NOMO-1 (cell line): ENCODE results near the gene INIP.

Experiments
- DNase-seq, 2 experiments: peaks; one replicate each; lab custom pipeline; 2025; ENCODE audit not compliant: unreplicated experiment in 2 of 2; lab: John Stamatoyannopoulos, UW

Gene INIP, protein sequence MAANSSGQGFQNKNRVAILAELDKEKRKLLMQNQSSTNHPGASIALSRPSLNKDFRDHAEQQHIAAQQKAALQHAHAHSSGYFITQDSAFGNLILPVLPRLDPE

DNA sequence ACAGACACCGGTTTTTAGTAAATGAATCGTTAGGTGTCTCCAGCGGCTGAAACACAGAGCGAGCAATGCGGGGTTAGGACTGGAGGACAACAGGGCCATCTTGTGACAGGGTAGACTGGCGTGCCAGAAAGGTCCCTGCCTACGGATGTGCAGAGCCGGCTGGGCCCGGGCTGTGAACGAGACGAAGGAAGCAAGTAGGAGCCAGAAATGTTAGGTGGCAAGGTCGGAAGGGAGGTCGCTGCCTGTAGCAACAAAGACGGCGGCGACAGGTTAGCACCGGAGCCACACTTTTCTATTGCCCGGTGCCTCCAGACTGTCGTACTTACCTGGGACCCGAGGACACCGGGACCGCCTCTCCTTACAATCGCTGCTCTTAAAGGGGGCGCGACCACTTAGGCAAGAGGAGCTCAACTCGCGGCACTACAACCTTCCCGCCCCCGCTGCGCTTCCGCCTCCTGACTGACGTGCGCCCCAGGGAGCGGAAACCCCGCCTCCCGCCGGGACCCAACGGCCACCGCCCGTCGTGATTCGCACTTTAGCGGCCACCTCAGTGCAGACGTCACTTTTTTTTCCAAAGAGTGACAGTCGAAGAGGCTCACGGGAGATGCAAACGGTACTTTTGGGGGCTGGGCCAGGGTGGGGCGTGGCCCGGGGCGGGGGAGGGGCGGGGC, at the start of gene INIP:
INIP (minus strand) TSS at position 457 of the 671 bp plus-strand sequence. CDS start 1,632 bp downstream, outside the sequence.
- DNase-seq = peak; percentile 96 to 97

DNA sequence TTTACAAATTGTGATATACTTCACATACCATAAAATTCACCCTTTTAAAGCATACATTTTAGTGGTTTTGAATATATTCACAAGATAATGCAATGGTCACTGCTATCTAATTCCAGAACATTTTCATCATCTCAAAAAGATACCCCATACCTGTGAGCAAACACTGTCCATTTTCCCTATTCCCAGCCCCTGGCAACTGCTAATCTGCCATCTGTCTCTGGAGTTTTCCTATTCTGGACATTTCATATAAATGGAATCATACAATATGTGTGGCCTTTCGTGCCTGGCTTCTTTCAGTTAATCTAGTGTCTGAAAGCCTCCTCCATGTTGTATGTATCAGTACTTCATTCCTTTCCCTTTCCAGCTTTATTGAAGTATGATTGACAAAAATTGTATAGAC, 47.4 kb upstream of the INIP start:
- DNase-seq = no peak

DNA sequence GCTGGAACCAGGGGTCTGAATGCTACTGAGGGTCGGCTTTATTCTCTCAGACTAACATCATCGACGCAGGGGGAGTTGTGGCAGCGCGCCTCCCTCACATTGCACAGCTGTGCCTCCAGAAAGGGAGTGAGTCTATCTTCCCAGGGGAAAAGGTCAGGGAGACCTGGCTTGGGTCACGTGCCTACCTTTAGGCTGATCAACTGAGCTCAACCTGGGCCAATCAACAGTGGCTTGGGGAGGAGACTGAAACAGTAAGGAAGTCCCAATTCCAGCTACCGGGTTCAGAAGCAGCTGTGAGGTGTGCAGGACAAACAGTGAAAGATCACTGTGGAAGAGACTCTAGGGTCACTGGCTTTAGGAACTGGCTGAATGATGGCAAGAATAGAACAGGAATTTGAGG, 46.9 kb upstream of the INIP start:
- no peak for DNase-seq

DNA sequence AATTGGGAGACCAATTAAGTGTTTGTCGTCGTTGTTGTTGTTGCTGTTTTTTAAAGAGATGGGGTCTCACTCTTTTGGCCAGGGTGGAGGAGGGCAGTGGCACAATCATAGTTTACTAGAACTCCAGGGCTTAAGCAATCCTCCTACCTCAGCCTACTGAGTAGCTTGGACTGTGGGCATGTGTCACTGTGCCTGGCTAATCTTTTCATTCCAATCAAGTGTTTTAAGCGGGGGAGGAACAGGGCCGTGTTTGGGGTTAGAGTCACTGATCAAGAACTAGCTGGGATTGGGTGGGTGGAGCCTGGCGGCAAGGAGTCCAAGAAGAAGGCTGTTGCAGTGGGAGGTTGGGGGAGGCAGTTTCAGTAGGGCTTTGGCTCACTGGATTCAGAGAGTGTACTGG, 46.4 kb upstream of the INIP start:
- DNase-seq = no peak

DNA sequence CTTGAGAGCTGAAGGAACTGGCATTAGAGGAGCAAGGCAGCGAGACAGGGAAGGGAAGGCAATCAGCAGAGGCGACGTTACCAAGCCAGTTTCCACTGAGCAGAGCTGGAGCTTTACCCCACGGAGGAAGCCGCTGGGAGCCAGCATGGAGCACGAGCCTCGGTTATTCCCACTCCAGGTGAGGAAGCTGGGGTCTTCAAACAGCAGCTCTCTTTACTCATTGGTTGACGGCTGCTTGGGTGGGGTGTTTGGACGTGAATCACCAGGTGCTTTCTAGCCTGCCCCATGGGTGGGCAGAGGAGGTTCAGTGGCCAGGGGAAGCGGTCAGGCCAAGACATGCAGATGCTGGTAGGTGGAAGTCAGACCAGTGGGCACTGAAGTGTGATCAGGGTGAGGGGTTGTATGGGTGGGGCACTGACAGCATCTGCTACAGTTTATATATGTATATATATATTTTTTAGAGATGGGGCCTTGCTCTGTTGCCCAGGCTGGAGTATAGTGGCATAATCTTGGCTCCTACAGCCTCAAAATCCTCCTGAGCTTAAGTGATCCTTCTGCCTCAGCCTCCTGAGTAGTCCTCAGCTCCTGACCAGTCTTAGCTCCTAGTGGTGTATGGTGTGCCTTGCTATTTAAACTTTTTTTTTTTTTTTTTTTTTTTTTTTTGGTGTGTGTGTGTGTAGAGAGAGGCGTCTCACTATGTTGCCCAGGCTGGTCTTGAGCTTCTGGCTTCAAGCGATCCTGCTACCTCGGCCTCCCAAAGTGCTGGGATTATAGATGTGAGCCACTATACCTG, 45.0 kb upstream of the INIP start:
- no peak for DNase-seq

DNA sequence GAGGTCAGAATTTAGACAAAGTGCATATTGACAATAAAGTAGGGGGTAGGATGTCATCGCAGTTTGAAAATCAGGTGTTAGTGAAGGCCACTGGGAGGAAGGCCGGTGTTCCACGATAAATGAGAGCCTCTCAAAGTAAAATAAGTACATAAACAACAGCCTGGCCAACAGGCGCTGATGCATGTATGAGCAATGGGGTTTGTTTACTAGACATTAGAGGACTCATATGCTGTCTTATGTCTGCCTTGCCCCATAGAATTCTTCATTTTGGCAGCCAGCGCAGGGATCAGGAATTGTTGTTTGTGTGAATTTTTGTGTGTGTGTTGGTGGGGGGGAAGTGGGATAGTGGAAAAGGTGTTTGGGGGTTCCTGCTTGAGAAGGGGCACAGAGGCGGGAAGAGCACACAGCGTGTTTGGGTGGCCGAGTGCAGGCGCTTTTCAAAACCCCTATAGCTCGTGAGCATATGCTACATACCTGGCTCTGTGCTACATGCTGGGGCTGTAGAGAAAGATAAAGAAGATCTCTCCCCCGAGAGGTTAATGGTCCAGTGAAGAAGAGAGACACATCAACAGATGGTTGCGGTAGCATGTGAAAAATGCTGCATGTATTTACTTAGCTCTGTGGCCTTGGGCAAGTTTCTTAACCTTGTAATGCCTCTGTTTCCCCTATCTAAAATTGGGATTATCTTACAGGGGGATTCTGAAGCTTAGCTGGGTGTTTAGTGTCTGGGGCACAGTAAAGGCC, 44.2 kb upstream of the INIP start:
- DNase-seq = no peak

DNA sequence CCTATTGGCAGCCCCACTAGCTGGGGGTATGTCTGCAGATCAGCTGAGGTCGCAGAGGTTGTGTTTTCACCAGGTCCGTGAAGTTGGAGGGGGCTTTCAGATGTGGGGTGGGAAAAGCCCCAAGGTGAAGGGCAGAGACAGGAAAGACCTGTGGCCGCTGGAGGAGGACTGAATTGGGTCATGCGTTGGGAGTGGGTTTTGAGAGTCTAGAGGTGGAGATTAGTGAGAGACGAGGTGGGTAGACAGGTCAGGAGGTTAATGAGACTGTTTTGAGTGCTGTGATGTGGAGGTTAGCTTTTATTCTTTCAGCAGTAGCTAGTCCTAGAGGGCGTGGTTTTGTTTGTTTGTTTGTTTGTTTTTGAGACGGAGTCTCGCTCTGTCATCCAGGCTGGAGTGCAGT, 42.9 kb upstream of the INIP start:
- no peak for DNase-seq

DNA sequence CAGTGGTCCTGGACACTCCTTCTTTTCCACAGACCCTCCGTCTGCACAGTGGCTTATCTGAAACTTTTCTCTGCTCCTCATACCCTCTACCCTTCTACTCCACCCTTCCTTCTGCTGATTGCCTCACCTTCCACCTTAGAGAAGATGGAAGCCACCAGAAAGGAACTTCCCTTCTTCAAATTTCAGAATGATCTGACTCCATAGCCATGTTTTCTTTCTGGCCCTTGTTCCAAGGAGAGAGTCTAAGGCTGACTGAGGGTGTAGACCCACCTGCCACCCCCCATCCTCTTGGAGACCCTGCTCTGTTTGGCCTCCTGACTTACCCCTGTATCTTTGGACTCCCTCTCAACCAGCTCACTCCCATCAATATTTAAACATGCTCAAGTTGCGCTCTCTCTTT, 40.0 kb upstream of the INIP start:
- DNase-seq = peak in 1 of 2 experiments; percentile 18

DNA sequence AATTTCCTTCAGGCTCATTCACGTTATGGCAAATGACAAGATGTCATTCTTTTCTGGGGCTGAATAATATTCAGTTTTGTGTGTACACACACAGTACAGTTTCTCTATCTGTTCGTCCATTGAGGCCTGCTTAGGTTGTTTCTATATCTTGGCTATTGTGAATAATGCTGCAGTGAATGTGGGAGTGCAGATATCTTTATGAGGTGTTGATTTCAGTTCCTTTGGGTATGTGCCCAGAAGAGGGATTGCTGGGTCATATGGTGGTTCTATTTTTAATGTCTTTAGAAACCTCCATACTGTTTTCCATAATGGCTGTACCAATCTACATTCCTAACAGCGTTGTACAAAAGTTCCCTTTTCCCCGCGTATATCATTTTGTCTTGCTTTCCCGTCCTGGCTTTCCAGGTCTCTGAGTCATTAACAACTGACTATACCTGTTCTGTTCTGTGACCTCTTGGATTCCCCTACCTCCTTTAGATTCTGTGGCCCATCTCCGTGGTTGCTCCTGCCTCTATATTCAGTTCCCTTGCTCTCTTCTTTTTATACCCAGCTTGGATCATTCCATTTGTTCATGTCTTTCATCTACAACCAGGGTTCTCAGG, 39.5 kb upstream of the INIP start:
- no peak for DNase-seq

DNA sequence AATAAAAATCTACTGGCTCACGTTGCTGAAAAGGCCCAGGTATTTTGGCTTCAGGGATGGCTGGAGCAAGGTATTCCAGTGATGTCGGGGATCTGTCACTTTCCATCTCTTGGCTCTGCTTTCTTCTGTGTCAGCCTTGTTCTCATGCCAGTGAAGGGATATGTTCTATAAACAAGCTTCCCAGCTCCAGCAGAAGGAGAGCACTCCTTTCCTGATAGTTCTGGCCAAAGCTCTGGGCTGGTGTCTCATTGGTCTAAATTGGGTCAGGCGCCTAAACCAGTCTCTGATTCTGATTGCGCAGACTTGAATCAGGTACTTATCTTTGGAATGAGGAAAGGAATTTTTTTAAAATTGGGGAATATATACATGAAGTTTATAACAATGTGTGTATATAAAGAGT, 37.8 kb upstream of the INIP start:
- DNase-seq = no peak

DNA sequence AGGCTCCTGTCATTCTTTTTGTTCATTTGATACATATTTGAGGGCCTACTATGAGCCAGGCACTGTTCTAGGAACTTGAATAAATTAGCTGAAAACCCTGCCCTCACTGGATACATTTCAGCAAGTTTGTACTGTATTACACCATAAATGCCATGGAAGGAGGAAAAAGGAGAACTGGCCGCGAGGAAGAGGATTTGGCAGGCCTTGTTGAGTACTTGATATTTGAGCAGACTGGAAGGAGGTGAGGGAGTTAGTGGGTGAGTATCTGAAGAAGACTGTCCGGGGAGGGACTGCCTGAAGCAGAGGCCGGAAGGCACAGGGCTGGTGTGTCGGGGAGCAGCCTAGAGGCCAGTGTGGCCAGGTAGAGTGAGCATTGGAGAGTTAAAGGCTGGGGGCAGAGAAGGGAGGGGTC, 37.1 kb upstream of the INIP start:
- peak; percentile 30 to 55 for DNase-seq

DNA sequence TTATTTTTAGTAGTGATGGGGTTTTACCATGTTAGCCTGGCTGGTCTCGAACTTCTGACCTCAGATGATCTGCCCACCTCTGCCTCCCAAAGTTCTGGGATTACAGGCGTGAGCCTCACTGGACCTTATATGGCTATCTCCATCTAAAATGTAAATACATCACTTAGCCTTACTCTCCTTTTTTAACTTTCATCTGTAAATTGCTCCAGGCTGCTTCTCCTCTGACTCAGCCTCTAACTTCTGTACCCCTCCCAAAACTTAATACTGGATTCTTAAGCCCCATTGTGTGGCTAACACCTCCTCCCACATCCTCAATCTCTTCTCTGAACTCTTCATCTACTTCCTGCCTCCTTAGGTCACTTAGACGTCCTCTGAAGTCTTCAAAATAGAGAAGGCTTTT, 36.7 kb upstream of the INIP start:
- peak in 1 of 2 experiments; percentile 55 for DNase-seq

DNA sequence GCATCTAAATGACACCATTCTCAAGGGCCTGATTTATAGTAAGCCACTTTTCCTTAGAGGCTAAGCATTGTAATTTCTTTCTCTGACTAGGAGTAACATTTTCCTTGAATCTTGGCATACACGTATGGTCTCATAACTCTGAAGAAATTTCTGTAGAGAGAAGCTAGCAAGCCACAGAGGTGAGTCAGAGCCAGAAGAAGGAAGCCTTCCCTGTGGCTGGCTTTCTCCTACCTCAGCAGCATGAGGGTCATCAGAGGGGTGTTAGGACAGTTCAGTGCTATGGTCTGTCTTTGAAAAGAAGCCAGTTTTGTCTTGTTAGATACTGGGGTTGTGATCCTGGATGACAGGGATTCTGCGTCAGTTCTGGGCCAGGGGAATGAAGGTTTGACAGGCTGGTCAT, 35.8 kb upstream of the INIP start:
- DNase-seq = peak in 1 of 2 experiments; percentile 53

DNA sequence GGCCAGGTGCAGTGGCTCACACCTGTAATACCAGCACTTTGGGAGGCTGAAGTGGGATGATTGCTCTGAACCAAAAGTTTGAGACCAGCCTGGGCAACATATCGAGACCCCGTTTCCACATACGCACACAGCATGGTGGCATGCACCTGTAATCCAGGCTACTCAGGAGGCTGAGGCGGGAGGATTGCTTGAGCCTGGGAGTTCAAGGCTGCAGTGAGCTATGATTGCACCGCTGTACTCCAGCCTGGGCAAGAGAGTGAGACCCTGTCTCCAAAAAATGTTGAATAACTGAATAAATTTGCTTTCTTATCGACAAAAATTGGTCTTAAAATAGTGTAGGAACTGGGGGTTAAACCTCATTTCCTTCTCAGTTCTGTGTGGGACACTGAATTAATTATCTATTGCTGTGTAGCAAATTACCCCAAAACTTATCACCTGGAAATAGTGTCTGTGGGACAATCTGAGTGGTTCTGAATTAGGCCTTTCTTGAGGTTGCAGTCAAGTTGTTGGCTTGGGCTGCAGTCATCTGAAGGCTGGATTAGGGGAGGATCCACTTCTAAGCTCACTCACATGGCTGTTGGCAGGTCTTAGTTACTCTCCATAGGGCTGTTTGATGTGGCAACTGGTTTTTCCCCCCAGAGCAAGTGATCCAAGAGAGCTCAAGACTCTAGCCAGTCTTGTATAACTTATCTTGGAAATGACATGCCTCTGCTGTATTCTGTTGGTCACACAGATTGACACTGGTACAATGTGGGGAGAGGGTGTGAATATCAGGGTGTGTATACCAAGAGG, 34.6 kb upstream of the INIP start:
- DNase-seq = no peak

DNA sequence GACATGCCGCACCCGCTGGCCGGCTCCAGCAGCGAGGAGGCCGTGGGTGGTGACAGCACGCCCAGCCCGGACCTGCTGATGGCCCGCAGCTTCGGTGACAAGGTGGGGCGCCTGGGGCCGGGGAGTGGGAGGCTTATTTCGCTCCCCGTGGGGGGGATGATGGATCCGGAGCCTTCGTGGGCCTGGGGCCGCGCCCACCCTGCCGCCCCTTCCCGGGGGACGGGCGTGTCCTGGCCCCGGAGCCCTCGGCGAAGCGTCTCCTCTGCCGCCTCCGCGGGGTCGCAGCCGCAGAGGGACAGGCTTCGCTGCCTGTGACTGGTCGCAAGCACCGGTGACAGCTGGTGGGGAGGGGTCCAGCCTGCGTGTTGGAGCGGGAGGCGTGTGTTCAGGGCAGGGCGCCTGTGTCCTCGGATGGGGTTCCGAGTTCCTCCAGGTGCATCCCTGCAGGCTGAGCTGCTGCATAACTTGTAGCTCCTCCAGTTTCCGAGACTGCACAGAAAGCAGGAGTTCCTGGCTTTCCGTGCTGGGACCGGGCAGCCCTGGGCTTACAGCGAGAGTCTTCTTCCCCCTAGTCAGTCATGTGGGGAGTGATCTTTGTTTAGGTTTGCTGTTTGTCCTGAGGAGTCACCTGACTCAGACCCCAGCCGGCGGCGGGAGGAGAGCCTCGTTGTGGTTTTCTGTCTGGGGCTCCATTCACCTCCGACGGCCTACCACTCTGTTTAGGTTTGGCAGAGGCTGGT, 33.3 kb upstream of the INIP start:
- peak; percentile 55 to 69 for DNase-seq

DNA sequence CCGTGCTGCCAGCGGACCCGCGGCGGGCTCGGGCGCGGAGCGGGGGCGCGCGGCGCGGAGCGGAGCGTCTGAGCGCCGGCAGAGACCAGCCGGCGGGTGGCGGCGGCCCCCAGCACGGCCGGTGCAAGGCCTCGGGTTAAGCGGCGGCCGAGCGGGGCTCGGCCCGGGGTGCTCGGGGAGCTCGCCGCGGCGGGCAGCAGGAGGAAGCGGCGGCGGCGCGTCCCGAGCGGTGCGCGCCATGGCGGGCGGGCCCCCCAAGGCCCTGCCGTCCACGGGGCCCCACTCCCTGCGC, 32.8 kb upstream of the INIP start:
- no peak for DNase-seq

DNA sequence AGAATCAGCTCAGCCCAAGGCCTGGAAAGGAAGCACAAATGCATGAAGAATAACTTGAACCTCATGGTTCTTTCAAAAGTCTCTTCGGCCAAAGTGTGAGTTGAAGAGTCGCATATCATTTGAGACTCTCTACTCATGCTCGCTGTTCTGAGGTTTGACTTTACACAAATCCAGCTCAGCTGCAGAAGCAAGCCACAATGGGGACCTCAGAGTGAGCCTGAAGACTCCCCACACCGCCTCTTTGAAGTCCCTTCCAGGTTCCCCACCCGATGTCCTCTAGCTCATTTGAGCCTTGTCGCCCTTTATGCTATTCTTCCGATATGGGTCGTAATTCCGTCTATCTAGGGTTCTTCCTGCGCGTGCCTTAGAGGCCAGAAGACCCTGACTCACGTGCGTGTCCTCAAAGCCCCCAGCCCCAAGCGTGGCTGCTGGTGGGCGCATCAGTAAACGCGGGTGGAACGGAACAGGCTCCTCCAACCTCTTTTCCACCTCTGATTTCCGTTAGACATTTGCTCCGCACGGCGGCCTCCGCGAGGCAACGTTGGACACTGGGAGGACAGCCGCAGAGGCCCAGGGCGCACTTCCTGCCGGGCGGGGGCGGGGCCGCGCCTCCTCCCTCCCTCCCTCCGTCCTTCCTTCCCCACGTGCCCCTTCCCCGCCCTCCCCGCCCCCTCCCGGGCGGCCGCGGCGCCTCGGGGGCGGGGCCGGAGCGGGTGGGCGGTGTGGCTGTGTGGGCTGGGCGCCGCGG, 32.3 kb upstream of the INIP start, which contains the start of gene SNX30:
SNX30 (plus strand) TSS at position 745 of the 748 bp plus-strand sequence. CDS start 242 bp downstream, outside the sequence.
- DNase-seq = peak; percentile 67 to 91

DNA sequence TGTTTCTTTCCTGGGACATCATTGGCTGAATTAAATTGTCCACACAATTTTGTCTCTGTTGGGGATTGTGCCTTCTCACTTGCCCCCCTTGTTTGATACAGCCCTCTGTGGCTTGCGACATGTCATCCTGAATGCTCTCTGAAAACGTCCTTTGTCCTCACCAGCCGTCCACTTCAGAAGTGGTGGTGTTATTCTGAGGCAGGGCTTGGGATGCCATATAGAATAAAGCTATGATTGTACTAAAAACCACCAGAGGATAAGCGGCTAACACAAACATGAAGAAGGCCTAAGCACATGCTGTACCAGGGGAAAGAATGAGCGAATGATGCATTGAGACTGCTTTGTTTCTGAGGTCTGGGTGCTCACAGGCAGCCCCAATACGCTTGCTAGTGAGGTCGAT, 29.2 kb upstream of the INIP start:
- no peak for DNase-seq

DNA sequence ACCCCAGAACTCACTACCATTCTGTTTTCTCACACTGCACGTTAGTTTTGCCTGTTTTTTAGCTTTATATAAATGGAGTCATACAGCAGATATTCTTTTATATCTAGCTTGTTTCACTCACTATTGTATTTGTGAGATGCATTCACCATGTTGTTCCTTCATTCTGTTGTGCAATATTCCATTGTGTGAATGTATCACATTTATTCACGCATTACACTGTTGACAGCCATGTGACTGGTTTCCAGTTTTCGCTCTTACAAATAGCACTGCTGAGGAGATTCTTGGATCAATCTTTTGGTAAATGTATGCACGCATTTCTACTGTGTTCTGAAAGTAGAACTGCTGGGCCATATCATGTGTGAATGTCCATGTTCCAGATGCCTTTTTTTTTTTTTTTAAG, 26.3 kb upstream of the INIP start:
- no peak for DNase-seq
